HEK293 (cell line): ENCODE measurements around the gene TMCO1.
"Not testable (repeated sequence)": the region's sequence is repeated elsewhere in the genome, so short reads cannot be mapped to it uniquely, and the experiment has no call there.

Experiments used
- CTCF ChIA-PET: fragments of 350-600 bp; formaldehyde crosslinking; extraction: SDS; loops from one replicate; lab custom pipeline; 2021; ENCODE audit warnings: antibody characterized with exemption; lab: Yijun Ruan, JAX
- POLR2A ChIA-PET: fragments of 300-600 bp; formaldehyde crosslinking; extraction: SDS; loops from one replicate; lab custom pipeline; 2020; ENCODE audit warnings: antibody characterized with exemption, inconsistent platforms; lab: Yijun Ruan, JAX
- H3K27ac ChIP-seq: fragments of 200-500 bp; sonication (Bioruptor generic); 2 replicates; pipeline ENCODE4 v1.5.1; 2014; ENCODE audit warnings: low read depth, low read length, control low read depth, inconsistent platforms; ENCODE audit errors: extremely low read depth
- H3K36me3 ChIP-seq, 2 experiments: fragments of 200-500 bp in 1 of 2; sonication (Bioruptor generic) in 1 of 2; 1 replicate in 1 of 2; 2 replicates in 1 of 2; pipeline ENCODE4 v1.5.1; 2014 to 2017; ENCODE audit warnings: inconsistent platforms in 2 of 2, low read length in 2 of 2; ENCODE audit not compliant: control insufficient read depth in 2 of 2, insufficient read depth in 1 of 2
- H3K4me1 ChIP-seq: fragments of 200-500 bp; sonication (Bioruptor generic); 2 replicates; pipeline ENCODE4 v1.5.1; 2014; ENCODE audit warnings: mild to moderate bottlenecking, low read length, inconsistent platforms; ENCODE audit not compliant: control insufficient read depth, insufficient read depth
- H3K4me3 ChIP-seq: 2 replicates; pipeline ENCODE4 v1.5.1; 2011; ENCODE audit warnings: low read depth, mild to moderate bottlenecking, control low read depth, low read length, moderate library complexity
- H3K9me3 ChIP-seq: fragments of 200-500 bp; sonication (Bioruptor generic); 2 replicates; pipeline ENCODE4 v1.5.1; 2014; ENCODE audit warnings: low read depth, low read length, inconsistent platforms; ENCODE audit not compliant: control insufficient read depth, insufficient read depth
- BCL6B ChIP-seq: fragments of 450-650 bp; formaldehyde crosslinking; IDR thresholded peaks from 2 replicates; pipeline ENCODE4 v1.5.1; 2017; ENCODE audit warnings: missing biosample characterization, missing genetic modification characterization
- HOXA7 ChIP-seq: sonication (generic); formaldehyde crosslinking; IDR thresholded peaks from 2 replicates; pipeline ENCODE4 v1.8.1; 2022; ENCODE audit warnings: missing genetic modification reagents, borderline replicate concordance
- INSM2 ChIP-seq: fragments of 450-650 bp; formaldehyde crosslinking; IDR thresholded peaks from 2 replicates; pipeline ENCODE4 v1.5.1; 2016; ENCODE audit warnings: missing biosample characterization, missing genetic modification characterization
- MZF1 ChIP-seq: fragments of 450-650 bp; formaldehyde crosslinking; IDR thresholded peaks from 2 replicates; pipeline ENCODE4 v1.5.1; 2017; ENCODE audit warnings: missing biosample characterization, missing genetic modification characterization, borderline replicate concordance
- OSR2 ChIP-seq: fragments of 450-650 bp; formaldehyde crosslinking; IDR thresholded peaks from 2 replicates; pipeline ENCODE4 v1.5.1; 2016; ENCODE audit warnings: missing biosample characterization, missing genetic modification characterization
- SALL2 ChIP-seq: fragments of 450-650 bp; formaldehyde crosslinking; IDR thresholded peaks from 2 replicates; pipeline ENCODE4 v1.5.0; 2017; ENCODE audit warnings: missing biosample characterization, mild to moderate bottlenecking, missing genetic modification characterization, borderline replicate concordance
- ZNF23 ChIP-seq: fragments of 450-650 bp; formaldehyde crosslinking; IDR thresholded peaks from 2 replicates; pipeline ENCODE4 v1.5.1; 2016; ENCODE audit warnings: missing biosample characterization, missing genetic modification characterization, borderline replicate concordance
- ZNF324 ChIP-seq: fragments of 450-650 bp; formaldehyde crosslinking; IDR thresholded peaks from 2 replicates; pipeline ENCODE4 v1.5.1; 2016; ENCODE audit warnings: missing biosample characterization, missing genetic modification characterization
- ZNF48 ChIP-seq: fragments of 450-650 bp; formaldehyde crosslinking; IDR thresholded peaks from 2 replicates; pipeline ENCODE4 v1.5.1; 2016; ENCODE audit warnings: missing biosample characterization, missing genetic modification characterization
- ZNF76 ChIP-seq: fragments of 450-650 bp; formaldehyde crosslinking; IDR thresholded peaks from 2 replicates; pipeline ENCODE4; 2016; ENCODE audit warnings: low read depth, missing biosample characterization, missing genetic modification characterization, borderline replicate concordance
- TF ChIP-seq, protein P1 (sequence below): fragments of 450-650 bp; formaldehyde crosslinking; IDR thresholded peaks from 2 replicates; pipeline ENCODE4 v1.5.1; 2016; ENCODE audit warnings: missing biosample characterization, missing genetic modification characterization
- TF ChIP-seq, protein P2 (sequence below): fragments of 450-650 bp; IDR thresholded peaks from 2 replicates; pipeline ENCODE4 v1.5.1; 2018; ENCODE audit warnings: missing biosample characterization, mild to moderate bottlenecking, missing genetic modification characterization
- TF ChIP-seq, protein P3 (sequence below): fragments of 450-650 bp; formaldehyde crosslinking; IDR thresholded peaks from 2 replicates; pipeline ENCODE4 v1.5.1; 2017; ENCODE audit warnings: missing biosample characterization, missing genetic modification characterization
- TF ChIP-seq, protein P4 (sequence below): fragments of 450-650 bp; formaldehyde crosslinking; optimal IDR thresholded peaks from 2 replicates; pipeline ENCODE3; 2016; ENCODE audit warnings: missing biosample characterization, mild to moderate bottlenecking, missing genetic modification characterization
- TF ChIP-seq, protein P5 (sequence below): IDR thresholded peaks from 2 replicates; pipeline ENCODE4 v1.6.1; 2011; ENCODE audit warnings: mild to moderate bottlenecking, low read depth, low read length, borderline replicate concordance

The TMCO1 gene

DNA sequence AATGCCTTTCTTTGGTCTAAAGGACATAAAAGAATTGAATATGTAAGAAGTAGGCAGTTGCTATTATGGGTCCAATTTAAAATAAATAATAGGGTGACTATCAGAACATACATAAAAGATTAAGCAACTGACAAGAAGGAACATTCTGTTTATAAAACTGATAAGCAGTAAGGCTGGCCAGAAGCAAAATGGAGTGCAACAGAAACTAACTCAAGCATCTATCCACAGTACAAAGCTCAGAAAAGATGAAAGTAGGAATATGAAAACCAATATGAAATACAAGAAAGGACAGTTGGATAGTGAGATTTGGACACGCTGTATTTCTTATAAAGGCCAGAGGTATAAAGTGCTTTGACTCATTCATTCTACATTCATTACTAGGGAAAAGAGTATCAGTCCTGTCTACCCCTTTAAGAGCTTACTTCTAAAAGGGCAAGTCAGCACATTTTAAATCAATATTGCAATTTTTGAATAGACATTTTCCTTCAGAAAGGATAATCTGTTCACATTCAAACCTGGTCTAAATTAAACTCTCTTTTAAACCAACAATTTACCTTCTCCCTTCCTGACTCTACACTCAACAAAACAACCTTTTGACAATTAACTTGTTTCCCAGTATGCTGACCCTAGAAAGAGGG lies 84.7 kb downstream of the TMCO1 start (continued):
- TF ChIP-seq BCL6B (tag by site-specific recombination) (no peak), HOXA7 (no peak), ZNF76 (tag by site-specific recombination) (no peak), ZNF324 (tag by site-specific recombination) (no peak), ZNF48 (no peak), MZF1 (no peak), SALL2 (tag by site-specific recombination) (no peak)
- TF ChIP-seq, protein P1, sequence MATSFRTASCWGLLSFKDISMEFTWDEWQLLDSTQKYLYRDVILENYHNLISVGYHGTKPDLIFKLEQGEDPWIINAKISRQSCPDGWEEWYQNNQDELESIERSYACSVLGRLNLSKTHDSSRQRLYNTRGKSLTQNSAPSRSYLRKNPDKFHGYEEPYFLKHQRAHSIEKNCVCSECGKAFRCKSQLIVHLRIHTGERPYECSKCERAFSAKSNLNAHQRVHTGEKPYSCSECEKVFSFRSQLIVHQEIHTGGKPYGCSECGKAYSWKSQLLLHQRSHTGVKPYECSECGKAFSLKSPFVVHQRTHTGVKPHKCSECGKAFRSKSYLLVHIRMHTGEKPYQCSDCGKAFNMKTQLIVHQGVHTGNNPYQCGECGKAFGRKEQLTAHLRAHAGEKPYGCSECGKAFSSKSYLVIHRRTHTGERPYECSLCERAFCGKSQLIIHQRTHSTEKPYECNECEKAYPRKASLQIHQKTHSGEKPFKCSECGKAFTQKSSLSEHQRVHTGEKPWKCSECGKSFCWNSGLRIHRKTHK (tag by site-specific recombination) = no peak
- TF ChIP-seq, protein P2, sequence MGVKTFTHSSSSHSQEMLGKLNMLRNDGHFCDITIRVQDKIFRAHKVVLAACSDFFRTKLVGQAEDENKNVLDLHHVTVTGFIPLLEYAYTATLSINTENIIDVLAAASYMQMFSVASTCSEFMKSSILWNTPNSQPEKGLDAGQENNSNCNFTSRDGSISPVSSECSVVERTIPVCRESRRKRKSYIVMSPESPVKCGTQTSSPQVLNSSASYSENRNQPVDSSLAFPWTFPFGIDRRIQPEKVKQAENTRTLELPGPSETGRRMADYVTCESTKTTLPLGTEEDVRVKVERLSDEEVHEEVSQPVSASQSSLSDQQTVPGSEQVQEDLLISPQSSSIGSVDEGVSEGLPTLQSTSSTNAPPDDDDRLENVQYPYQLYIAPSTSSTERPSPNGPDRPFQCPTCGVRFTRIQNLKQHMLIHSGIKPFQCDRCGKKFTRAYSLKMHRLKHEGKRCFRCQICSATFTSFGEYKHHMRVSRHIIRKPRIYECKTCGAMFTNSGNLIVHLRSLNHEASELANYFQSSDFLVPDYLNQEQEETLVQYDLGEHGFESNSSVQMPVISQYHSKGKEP (tag by site-specific recombination) = no peak

DNA sequence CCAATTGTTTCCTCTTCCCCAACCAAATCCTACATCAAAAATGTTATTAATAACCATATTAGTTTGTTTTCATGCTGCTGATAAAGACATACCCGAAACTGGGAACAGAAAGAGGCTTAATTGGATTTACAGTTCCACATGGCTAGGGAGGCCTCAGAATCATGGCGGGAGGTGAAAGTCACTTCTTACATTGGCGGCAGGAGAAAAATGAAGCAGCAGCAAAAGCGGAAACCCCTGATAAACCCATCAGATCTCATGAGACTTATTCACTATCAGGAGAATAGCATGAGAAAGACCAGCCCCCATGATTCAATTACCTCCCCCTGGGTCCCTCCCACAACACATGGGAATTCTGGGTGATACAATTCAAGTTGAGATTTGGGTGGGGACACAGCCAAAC lies 87.9 kb downstream of the TMCO1 start:
- H3K27ac ChIP-seq = not testable (repeated sequence)

GRCh38 chr1:165680303-165680702 lies 88.4 kb downstream of the TMCO1 start:
- Histone ChIP-seq H3K4me1 (no peaks in the 10 kb centered on the region), H3K27ac (no peak overlapping the region), H3K36me3 (peaks cover 20 to 80% of the 10 kb centered on the region in 2 experiments), H3K9me3 (no peaks in the 10 kb centered on the region), H3K4me3 (no peak overlapping the region)
- ChIA-PET CTCF (interaction anchor here (0.6 kb wide), 1 partner anchor 22 kb away, joined by 3 read pairs; no protein-coding TSS in a partner anchor), POLR2A (no interaction called here)
- TF ChIP-seq, protein P3, sequence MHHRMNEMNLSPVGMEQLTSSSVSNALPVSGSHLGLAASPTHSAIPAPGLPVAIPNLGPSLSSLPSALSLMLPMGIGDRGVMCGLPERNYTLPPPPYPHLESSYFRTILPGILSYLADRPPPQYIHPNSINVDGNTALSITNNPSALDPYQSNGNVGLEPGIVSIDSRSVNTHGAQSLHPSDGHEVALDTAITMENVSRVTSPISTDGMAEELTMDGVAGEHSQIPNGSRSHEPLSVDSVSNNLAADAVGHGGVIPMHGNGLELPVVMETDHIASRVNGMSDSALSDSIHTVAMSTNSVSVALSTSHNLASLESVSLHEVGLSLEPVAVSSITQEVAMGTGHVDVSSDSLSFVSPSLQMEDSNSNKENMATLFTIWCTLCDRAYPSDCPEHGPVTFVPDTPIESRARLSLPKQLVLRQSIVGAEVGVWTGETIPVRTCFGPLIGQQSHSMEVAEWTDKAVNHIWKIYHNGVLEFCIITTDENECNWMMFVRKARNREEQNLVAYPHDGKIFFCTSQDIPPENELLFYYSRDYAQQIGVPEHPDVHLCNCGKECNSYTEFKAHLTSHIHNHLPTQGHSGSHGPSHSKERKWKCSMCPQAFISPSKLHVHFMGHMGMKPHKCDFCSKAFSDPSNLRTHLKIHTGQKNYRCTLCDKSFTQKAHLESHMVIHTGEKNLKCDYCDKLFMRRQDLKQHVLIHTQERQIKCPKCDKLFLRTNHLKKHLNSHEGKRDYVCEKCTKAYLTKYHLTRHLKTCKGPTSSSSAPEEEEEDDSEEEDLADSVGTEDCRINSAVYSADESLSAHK (tag by site-specific recombination) = no peak
- TF ChIP-seq OSR2 (tag by site-specific recombination) = no peak
- TF ChIP-seq INSM2 (tag by site-specific recombination) = no peak
- TF ChIP-seq ZNF23 (tag by site-specific recombination) = no peak
- TF ChIP-seq, protein P4, sequence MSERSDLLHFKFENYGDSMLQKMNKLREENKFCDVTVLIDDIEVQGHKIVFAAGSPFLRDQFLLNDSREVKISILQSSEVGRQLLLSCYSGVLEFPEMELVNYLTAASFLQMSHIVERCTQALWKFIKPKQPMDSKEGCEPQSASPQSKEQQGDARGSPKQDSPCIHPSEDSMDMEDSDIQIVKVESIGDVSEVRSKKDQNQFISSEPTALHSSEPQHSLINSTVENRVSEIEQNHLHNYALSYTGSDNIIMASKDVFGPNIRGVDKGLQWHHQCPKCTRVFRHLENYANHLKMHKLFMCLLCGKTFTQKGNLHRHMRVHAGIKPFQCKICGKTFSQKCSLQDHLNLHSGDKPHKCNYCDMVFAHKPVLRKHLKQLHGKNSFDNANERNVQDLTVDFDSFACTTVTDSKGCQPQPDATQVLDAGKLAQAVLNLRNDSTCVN (tag by site-specific recombination) = no peak
- TF ChIP-seq, protein P5, sequence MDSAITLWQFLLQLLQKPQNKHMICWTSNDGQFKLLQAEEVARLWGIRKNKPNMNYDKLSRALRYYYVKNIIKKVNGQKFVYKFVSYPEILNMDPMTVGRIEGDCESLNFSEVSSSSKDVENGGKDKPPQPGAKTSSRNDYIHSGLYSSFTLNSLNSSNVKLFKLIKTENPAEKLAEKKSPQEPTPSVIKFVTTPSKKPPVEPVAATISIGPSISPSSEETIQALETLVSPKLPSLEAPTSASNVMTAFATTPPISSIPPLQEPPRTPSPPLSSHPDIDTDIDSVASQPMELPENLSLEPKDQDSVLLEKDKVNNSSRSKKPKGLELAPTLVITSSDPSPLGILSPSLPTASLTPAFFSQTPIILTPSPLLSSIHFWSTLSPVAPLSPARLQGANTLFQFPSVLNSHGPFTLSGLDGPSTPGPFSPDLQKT = no peak

More for the DNA sequence above, 87.9 kb downstream of the TMCO1 start:
- POLR2A ChIA-PET, H3K4me3 ChIP-seq, H3K4me1 ChIP-seq, H3K9me3 ChIP-seq: not testable (repeated sequence)
- H3K36me3 ChIP-seq = peaks cover 16 to 80% of the 10 kb centered on the region in 2 experiments
- CTCF ChIA-PET = interaction anchor here (1.4 kb wide), 1 partner anchor 16 kb away, joined by 3 read pairs; no protein-coding TSS in a partner anchor
